A549 (cell line): ENCODE measurements around the gene DSP.

ENCODE experiments used
- CBX2 ChIP-seq: fragments of 200-600 bp; sonication (generic); IDR thresholded peaks from 2 replicates; pipeline ENCODE4 v1.6.1; 2016; ENCODE audit warnings: low read depth, mild to moderate bottlenecking, borderline replicate concordance
- CTCF ChIP-seq: fragments of >200 bp; sonication (Bioruptor Twin); formaldehyde crosslinking; IDR thresholded peaks from 3 replicates; pipeline ENCODE4 v1.5.1; 2016
- E2F6 ChIP-seq: IDR thresholded peaks from 2 replicates; pipeline ENCODE4 v1.6.1; 2012; ENCODE audit warnings: low read depth, borderline replicate concordance
- EP300 ChIP-seq, 2 experiments: fragments of >200 bp; sonication (Bioruptor Twin); formaldehyde crosslinking; IDR thresholded peaks; 2 replicates in 1 of 2; 3 replicates in 1 of 2; pipeline ENCODE4 v1.6.1; 2016 to 2017
- FOSB ChIP-seq: fragments of 250-450 bp; sonication (Bioruptor Pico); IDR thresholded peaks from 2 replicates; pipeline ENCODE4 v1.5.0; 2020; ENCODE audit warnings: mild to moderate bottlenecking, moderate library complexity
- HMGXB4 ChIP-seq: fragments of 250-450 bp; sonication (Bioruptor Pico); IDR thresholded peaks from 2 replicates; pipeline ENCODE4 v1.5.0; 2021; ENCODE audit warnings: mild to moderate bottlenecking, moderate library complexity, borderline replicate concordance
- JUNB ChIP-seq: fragments of >200 bp; sonication (Bioruptor Twin); formaldehyde crosslinking; IDR thresholded peaks from 2 replicates; pipeline ENCODE4 v1.6.1; 2016
- MAX ChIP-seq: IDR thresholded peaks from 2 replicates; pipeline ENCODE4 v1.6.1; 2012
- MYC ChIP-seq: IDR thresholded peaks from 2 replicates; pipeline ENCODE4 v1.6.1; 2012; ENCODE audit warnings: mild to moderate bottlenecking, inconsistent platforms, low read length, improper control_type of control experiment, borderline replicate concordance
- PBX3 ChIP-seq: IDR thresholded peaks from 2 replicates; pipeline ENCODE4 v1.6.1; 2012
- POLR2A ChIP-seq: IDR thresholded peaks from 2 replicates; pipeline ENCODE4 v1.6.1; 2012; ENCODE audit warnings: mild to moderate bottlenecking, low read length
- REST ChIP-seq: fragments of 200-600 bp; sonication (generic); IDR thresholded peaks from 2 replicates; pipeline ENCODE4 v1.6.1; 2016; ENCODE audit warnings: antibody characterized with exemption, mild to moderate bottlenecking, moderate library complexity
- SREBF2 ChIP-seq: fragments of 450-650 bp; IDR thresholded peaks from 2 replicates; pipeline ENCODE4 v1.6.1; 2014; ENCODE audit warnings: mild to moderate bottlenecking, moderate library complexity

- TF ChIP-seq CTCF (no peak), PBX3 (no peak), MAX (no peak), CBX2 (no peak), POLR2A (no peak), REST (no peak), HMGXB4 (CRISPR knock-in tag) (no peak), EP300 (IDR thresholded peaks at IDR 0.05) (no peak), JUNB (no peak), E2F6 (no peak), FOSB (no peak), SREBF2 (no peak), MYC (no peak)
Measured at GRCh38 chr6:7562769-7563168, 21.3 kb downstream of the DSP start.
